Endothelial cell (in vitro differentiated cells): ENCODE measurements around the gene RASAL2. TPM values are rescaled to one million over a fixed set of nuclear protein-coding genes. Genes with fewer than 3 reads are reported as not detected.

Source experiments
- DNase-seq: peaks from one replicate; pipeline ENCODE4 v3.0.0; 2021; ENCODE audit warnings: low spot score
- H3K27ac Mint-ChIP-seq: one replicate; pipeline ENCODE4 v1.8.0; 2021; ENCODE audit warnings: mixed read lengths, inconsistent platforms; ENCODE audit not compliant: unreplicated experiment
- H3K27me3 Mint-ChIP-seq: one replicate; pipeline ENCODE4 v1.8.0; 2021; ENCODE audit warnings: mild to moderate bottlenecking, moderate library complexity, mixed read lengths, inconsistent platforms; ENCODE audit not compliant: unreplicated experiment
- H3K36me3 Mint-ChIP-seq: one replicate; pipeline ENCODE4 v1.8.0; 2021; ENCODE audit warnings: mild to moderate bottlenecking, low read depth, mixed read lengths, inconsistent platforms; ENCODE audit not compliant: unreplicated experiment
- H3K4me1 Mint-ChIP-seq: one replicate; pipeline ENCODE4 v1.8.0; 2021; ENCODE audit warnings: mild to moderate bottlenecking, mixed read lengths, inconsistent platforms; ENCODE audit not compliant: unreplicated experiment
- H3K4me3 Mint-ChIP-seq: one replicate; pipeline ENCODE4 v1.8.0; 2021; ENCODE audit warnings: mild to moderate bottlenecking, mixed read lengths, inconsistent platforms; ENCODE audit not compliant: unreplicated experiment
- H3K9me3 Mint-ChIP-seq: one replicate; pipeline ENCODE4 v1.8.0; 2021; ENCODE audit warnings: mixed read lengths, inconsistent platforms; ENCODE audit not compliant: unreplicated experiment
- total RNA-seq: library from RNA; stranded (reverse); fragmentation: NEBNext Ultra II Directional; extraction: Animal tissue kit (Norgen Biotek cat#: 25700); gene quantifications from one replicate; pipeline ENCODE4 v1.2.1, GENCODE V29; 2021; ENCODE audit not compliant: unreplicated experiment
- TF ChIP-seq, protein P1 (sequence below): fragments of 200-600 bp; sonication (generic); IDR thresholded peaks from one replicate; pipeline ENCODE4 v1.5.0; 2021; ENCODE audit warnings: antibody characterized with exemption; ENCODE audit not compliant: unreplicated experiment

RASAL2 gene
- total RNA-seq, 1 donor from 2014 or later = 82.1 TPM

GRCh38 chr1:178407215-178407614 lies 313.3 kb downstream of the RASAL2 start:
- DNase-seq = no peak
- H3K27ac Mint-ChIP-seq = peak overlapping the region; percentile 17
- peaks cover 13% of the 10 kb centered on the region for H3K4me1 Mint-ChIP-seq
- H3K36me3 Mint-ChIP-seq = peaks cover 26% of the 10 kb centered on the region
- H3K27me3 Mint-ChIP-seq = peaks cover 5% of the 10 kb centered on the region
- no peak overlapping the region for H3K4me3 Mint-ChIP-seq
- TF ChIP-seq, protein P1, sequence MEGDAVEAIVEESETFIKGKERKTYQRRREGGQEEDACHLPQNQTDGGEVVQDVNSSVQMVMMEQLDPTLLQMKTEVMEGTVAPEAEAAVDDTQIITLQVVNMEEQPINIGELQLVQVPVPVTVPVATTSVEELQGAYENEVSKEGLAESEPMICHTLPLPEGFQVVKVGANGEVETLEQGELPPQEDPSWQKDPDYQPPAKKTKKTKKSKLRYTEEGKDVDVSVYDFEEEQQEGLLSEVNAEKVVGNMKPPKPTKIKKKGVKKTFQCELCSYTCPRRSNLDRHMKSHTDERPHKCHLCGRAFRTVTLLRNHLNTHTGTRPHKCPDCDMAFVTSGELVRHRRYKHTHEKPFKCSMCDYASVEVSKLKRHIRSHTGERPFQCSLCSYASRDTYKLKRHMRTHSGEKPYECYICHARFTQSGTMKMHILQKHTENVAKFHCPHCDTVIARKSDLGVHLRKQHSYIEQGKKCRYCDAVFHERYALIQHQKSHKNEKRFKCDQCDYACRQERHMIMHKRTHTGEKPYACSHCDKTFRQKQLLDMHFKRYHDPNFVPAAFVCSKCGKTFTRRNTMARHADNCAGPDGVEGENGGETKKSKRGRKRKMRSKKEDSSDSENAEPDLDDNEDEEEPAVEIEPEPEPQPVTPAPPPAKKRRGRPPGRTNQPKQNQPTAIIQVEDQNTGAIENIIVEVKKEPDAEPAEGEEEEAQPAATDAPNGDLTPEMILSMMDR = no peak
- H3K9me3 Mint-ChIP-seq = no peaks in the 10 kb centered on the region

- H3K36me3 Mint-ChIP-seq = peaks cover 26% of the 10 kb centered on the region
- H3K4me3 Mint-ChIP-seq = no peak overlapping the region
- TF ChIP-seq, protein P1 = no peak
- peak overlapping the region; percentile 17 for H3K27ac Mint-ChIP-seq
- no peaks in the 10 kb centered on the region for H3K9me3 Mint-ChIP-seq
- no peak for DNase-seq
- peaks cover 5% of the 10 kb centered on the region for H3K27me3 Mint-ChIP-seq
- peaks cover 13% of the 10 kb centered on the region for H3K4me1 Mint-ChIP-seq
These were observed 313.8 kb downstream of the RASAL2 start for GRCh38 chr1:178407655-178408054.

- peak overlapping the region; percentile 80 for H3K27ac Mint-ChIP-seq
- H3K27me3 Mint-ChIP-seq = peaks cover 5% of the 10 kb centered on the region
- DNase-seq = no peak
These were observed 315.0 kb downstream of the RASAL2 start for GRCh38 chr1:178408871-178409270.

DNA sequence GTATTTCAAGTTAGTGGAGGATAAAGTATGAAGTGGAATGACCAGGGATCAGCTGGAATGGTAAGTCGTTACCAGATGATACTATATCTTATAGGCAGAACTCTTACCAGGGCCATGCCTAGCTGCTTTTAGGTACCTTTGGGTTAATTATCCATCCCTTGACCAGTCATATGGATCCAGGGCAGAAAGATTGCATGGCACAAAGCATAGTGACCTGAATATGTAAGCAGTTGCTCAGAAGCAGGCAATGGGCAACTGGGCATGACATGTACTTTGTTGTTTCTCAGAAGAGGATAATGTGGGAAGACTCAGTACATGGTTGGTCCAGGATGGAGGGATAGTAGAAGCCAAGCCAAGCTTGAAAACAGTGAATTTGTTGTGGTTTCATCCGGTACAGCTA lies 315.6 kb downstream of the RASAL2 start:
- TF ChIP-seq, protein P1 = no peak
- Mint-ChIP-seq H3K4me3 (peak overlapping the region; percentile 72), H3K4me1 (peaks cover 13% of the 10 kb centered on the region), H3K27me3 (peaks cover 5% of the 10 kb centered on the region), H3K27ac (peak overlapping the region; percentile 80), H3K9me3 (no peaks in the 10 kb centered on the region), H3K36me3 (peaks cover 26% of the 10 kb centered on the region)
- DNase-seq = no peak

More at GRCh38 chr1:178408871-178409270, 315.0 kb downstream of the RASAL2 start:
- H3K36me3 Mint-ChIP-seq = peaks cover 26% of the 10 kb centered on the region
- peak overlapping the region; percentile 72 for H3K4me3 Mint-ChIP-seq
- TF ChIP-seq, protein P1 = no peak
- H3K4me1 Mint-ChIP-seq = peaks cover 13% of the 10 kb centered on the region
- H3K9me3 Mint-ChIP-seq = no peaks in the 10 kb centered on the region

GRCh38 chr1:178411756-178412399 lies 318.0 kb downstream of the RASAL2 start:
- H3K4me1 Mint-ChIP-seq = peaks cover 10% of the 10 kb centered on the region
- no peak overlapping the region for H3K27ac Mint-ChIP-seq
- no peak overlapping the region for H3K4me3 Mint-ChIP-seq
- TF ChIP-seq, protein P1 = no peak
- no peaks in the 10 kb centered on the region for H3K9me3 Mint-ChIP-seq
- DNase-seq = no peak
- H3K36me3 Mint-ChIP-seq = peaks cover 19% of the 10 kb centered on the region
- H3K27me3 Mint-ChIP-seq = peaks cover 5% of the 10 kb centered on the region
